Gastroesophageal sphincter (tissue), 3 donors: ENCODE measurements around the gene CD160.

ENCODE experiments used
- POLR2A ChIP-seq, 2 donors: fragments of 450-650 bp; IDR thresholded peaks; one replicate each; pipeline ENCODE4 v1.6.1; 2017; ENCODE audit warnings: antibody characterized with exemption in 2 of 2, mild to moderate bottlenecking in 2 of 2, moderate library complexity in 1 of 2
- POLR2AphosphoS5 ChIP-seq: sonication (generic); formaldehyde crosslinking; IDR thresholded peaks from one replicate; pipeline ENCODE4 v1.6.1; 2017; ENCODE audit warnings: antibody characterized with exemption
- TF ChIP-seq, protein P1 (sequence below), 4 experiments: fragments of 200-600 bp in 2 of 4; fragments of 450-650 bp in 2 of 4; sonication (generic) in 1 of 4; IDR thresholded peaks; one replicate each; pipeline ENCODE4 v1.5.1; 2017 to 2019; ENCODE audit warnings: antibody characterized with exemption in 4 of 4, mild to moderate bottlenecking in 2 of 4, moderate library complexity in 2 of 4

DNA sequence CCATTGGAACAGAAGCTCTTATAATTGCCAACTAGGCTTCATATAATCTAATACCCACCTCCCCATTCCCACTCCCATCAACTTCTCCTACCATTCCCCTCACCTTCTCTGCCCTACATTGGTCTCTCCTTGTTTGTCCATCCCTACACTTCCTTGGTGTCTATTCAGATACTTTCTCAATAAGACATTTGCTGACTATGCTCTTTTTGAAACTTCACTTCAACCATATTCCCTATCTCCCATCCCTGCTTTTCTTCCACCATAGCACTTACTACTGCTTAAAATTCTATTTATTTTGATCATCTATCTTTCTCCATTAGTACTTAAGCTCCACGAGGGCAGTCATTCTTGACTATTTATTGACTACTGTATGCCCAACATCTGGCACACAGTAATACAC lies 40.4 kb downstream of the CD160 start:
- TF ChIP-seq POLR2A (IDR thresholded peaks at IDR 0.05), result no peak
- TF ChIP-seq, protein P1, sequence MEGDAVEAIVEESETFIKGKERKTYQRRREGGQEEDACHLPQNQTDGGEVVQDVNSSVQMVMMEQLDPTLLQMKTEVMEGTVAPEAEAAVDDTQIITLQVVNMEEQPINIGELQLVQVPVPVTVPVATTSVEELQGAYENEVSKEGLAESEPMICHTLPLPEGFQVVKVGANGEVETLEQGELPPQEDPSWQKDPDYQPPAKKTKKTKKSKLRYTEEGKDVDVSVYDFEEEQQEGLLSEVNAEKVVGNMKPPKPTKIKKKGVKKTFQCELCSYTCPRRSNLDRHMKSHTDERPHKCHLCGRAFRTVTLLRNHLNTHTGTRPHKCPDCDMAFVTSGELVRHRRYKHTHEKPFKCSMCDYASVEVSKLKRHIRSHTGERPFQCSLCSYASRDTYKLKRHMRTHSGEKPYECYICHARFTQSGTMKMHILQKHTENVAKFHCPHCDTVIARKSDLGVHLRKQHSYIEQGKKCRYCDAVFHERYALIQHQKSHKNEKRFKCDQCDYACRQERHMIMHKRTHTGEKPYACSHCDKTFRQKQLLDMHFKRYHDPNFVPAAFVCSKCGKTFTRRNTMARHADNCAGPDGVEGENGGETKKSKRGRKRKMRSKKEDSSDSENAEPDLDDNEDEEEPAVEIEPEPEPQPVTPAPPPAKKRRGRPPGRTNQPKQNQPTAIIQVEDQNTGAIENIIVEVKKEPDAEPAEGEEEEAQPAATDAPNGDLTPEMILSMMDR (IDR thresholded peaks at IDR 0.05), result no peak
- TF ChIP-seq POLR2AphosphoS5, result no peak
